ENCODE measurements around the gene CD28.

Gene CD28

DNA sequence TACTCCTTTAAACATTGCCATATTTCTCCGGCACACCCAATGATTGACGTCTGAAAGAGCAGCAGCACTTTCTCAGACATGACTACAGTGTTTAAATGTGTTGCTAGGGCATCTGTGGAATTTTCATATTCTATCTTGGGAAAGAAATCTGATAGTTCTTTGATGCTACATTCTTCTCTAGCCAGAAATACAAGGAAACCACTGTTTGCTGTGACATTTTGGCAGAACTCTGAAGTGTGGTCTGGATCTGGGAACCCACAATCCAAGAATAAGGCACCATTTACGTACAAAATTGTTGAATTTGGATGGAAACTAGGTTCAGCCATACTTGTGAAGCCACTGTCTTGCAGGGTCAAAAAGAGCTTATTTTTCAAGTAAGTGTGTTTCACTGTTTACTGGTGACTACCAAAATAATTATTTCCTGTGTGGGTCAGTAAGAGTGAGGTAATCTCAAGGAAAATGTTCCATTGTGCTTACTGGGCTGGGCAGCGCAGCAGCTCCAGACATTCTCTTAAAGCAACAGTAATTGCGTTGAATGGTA, 21.3 kb upstream of the CD28 start:
- DNase-seq (ENCODE audit: low read depth), result peak; percentile 88
- H3K4me3 ChIP-seq (ENCODE audit: low read length), result no peak overlapping the region
- TF ChIP-seq, protein P1, sequence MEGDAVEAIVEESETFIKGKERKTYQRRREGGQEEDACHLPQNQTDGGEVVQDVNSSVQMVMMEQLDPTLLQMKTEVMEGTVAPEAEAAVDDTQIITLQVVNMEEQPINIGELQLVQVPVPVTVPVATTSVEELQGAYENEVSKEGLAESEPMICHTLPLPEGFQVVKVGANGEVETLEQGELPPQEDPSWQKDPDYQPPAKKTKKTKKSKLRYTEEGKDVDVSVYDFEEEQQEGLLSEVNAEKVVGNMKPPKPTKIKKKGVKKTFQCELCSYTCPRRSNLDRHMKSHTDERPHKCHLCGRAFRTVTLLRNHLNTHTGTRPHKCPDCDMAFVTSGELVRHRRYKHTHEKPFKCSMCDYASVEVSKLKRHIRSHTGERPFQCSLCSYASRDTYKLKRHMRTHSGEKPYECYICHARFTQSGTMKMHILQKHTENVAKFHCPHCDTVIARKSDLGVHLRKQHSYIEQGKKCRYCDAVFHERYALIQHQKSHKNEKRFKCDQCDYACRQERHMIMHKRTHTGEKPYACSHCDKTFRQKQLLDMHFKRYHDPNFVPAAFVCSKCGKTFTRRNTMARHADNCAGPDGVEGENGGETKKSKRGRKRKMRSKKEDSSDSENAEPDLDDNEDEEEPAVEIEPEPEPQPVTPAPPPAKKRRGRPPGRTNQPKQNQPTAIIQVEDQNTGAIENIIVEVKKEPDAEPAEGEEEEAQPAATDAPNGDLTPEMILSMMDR (IDR thresholded peaks at IDR 0.05; ENCODE audit: insufficient read depth, low read depth, low read length, missing control alignments), result no peak

DNA sequence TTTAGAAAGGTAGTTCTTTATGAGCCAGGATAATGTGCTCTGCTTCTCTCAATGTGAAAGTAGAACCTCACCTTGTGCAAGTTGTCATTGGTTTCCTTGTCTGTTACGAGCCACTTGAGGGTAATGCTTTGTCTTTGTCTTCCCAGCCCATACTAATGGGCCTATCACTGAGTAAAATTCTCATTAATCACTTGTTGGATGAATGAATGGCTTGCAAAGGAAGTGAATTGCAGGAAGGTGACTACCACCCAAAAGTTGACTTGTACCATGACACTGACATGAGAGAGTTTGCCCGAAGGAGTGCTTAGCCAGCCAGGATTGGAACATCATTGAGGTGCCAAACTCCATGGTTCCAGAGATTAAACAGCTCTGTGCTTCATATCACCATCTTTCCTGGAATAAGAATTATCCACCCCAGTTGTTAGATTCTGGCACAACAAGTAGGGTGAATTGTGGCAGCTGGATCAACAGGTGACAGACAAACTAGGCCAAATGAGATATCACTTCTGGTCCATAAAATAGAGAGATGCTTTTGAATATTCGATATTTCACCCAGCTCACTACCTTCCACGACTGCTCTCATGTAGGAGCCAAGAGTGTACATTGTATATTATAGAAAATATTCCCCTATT, 20.5 kb upstream of the CD28 start:
- no peak overlapping the region for H3K4me3 ChIP-seq (ENCODE audit: low read length)
- TF ChIP-seq, protein P1 (IDR thresholded peaks at IDR 0.05; ENCODE audit: insufficient read depth, low read depth, low read length, missing control alignments), result no peak
- DNase-seq (ENCODE audit: low read depth), result peak; percentile 73

DNA sequence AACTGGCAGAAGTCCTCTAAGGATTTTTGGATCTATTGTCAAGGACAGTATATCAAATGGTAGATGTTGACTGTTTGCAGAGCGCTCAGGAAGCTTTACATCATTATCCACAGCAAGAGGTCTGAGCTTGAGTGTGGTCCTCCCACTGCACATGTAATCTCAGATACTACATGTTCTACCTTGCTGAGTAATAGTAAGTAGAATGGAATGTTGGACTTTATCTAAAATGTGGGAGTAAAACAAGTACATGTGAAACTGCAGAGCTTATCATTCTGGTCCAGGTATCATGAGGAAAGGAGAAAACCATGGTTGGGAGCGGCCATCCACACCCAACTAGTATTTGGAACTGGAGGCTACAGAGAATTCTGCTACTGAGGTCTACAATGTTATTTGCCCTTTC, 19.3 kb upstream of the CD28 start:
- peak; percentile 93 for DNase-seq (ENCODE audit: low read depth)
- no peak overlapping the region for H3K4me3 ChIP-seq (ENCODE audit: low read length)
- TF ChIP-seq, protein P1 (IDR thresholded peaks at IDR 0.05; ENCODE audit: insufficient read depth, low read depth, low read length, missing control alignments), result no peak

DNA sequence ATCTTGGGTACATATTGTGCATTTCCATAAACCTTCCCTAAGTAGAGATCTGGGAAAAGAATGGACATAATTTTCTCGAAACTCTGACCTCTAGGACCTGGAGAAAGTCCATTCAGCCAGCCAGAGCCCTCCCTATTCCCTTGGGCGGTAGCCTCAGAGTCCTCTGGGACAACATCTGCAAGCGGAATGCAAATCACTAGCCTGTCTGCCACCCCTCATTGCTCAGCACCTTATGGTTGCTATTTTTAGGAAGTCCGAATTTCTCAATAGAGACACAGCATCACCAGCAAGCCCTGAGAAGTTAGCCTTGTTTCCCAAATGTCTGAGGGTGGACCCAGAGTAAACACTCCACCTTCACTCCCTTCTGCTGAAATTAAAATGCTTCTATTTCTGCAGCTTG, 17.6 kb upstream of the CD28 start:
- TF ChIP-seq, protein P1 (IDR thresholded peaks at IDR 0.05; ENCODE audit: insufficient read depth, low read depth, low read length, missing control alignments), result no peak
- DNase-seq (ENCODE audit: low read depth), result no peak
- H3K4me3 ChIP-seq (ENCODE audit: low read length), result no peak overlapping the region

DNA sequence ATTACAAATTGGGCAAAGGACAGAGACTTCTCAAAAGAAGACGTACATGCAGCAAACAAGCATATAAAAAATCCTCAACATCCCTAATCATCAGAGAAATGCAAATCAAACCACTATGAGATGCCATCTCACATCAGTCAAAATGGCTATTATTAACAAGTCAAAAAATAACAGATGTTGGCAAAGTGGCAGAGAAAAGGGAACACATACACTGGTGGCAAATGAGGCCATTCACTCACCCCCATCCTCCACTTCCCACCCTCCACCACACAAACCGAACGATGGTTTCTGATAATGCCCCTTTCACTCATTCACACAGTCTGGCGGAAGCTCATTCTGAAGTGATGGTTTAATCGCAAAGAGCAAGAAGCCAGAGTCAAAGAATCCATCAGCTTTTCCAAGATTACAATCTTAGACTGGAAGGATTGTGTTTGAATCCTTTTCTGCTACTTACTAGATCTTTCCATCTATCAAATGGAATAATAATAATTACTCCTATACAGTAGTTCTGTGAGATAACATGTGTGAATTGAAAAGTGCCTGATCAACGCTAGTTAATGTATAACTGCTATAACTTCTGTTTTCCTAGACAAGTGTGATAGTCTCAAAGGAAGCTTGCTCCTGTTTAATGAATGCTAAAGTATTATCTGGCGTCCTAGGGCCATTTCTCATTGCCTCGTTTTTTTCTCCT, 16.9 kb upstream of the CD28 start:
- TF ChIP-seq, protein P1 (IDR thresholded peaks at IDR 0.05; ENCODE audit: insufficient read depth, low read depth, low read length, missing control alignments), result no peak
- no peak for DNase-seq (ENCODE audit: low read depth)

DNA sequence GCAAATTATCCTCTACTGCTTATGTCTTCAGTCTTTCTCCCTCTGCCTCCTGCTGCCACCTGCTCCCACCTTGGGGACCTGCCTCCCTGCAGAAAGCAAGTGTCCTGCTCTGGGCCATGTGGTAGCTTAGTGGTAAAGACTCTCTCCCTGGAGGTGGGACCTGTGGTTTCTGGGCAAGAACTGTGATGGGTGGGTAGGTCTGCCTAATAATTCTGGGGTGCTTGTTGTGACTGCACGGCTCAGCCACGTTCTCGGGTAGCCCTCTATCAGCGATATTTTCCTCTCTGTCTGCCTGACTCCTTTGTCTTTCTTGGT, 16.4 kb upstream of the CD28 start:
- DNase-seq (ENCODE audit: low read depth), result no peak
- TF ChIP-seq, protein P1 (IDR thresholded peaks at IDR 0.05; ENCODE audit: insufficient read depth, low read depth, low read length, missing control alignments), result no peak
- no peak overlapping the region for H3K4me3 ChIP-seq (ENCODE audit: low read length)

More for the DNA sequence above, 16.9 kb upstream of the CD28 start:
- H3K4me3 ChIP-seq (ENCODE audit: low read length), result no peak overlapping the region
